Motor neuron (in vitro differentiated cells): ENCODE results near the gene RERE. TPM values are rescaled to one million over a fixed set of nuclear protein-coding genes. Genes with fewer than 3 reads are reported as not detected.

Source experiments
- ATAC-seq, 8 experiments: fragments of 200-7000 bp; cut with Tn5 transposase; replicated peaks in 6 of 8; 2 replicates each; pipeline ENCODE4 v1.8.0; 2021; ENCODE audit warnings: mild to moderate bottlenecking in 8 of 8, moderate library complexity in 8 of 8
- H3K27ac ChIP-seq, 2 donors: fragments of 250-450 bp; sonication (Bioruptor Pico); 2 replicates each; pipeline ENCODE4 v1.9.0; 2021; ENCODE audit warnings: antibody characterized with exemption in 2 of 2, mild to moderate bottlenecking in 2 of 2, moderate library complexity in 1 of 2
- H3K4me1 ChIP-seq, 2 donors: fragments of 250-450 bp; sonication (Bioruptor Pico); replicated peaks in 1 of 2; 2 replicates each; pipeline ENCODE4 v1.6.1; 2021; ENCODE audit warnings: antibody characterized with exemption in 2 of 2, mild to moderate bottlenecking in 2 of 2, moderate library complexity in 1 of 2
- H3K4me3 ChIP-seq, 5 donors: fragments of 250-450 bp; sonication (Bioruptor Pico); 2 replicates each; pipeline ENCODE4 v1.9.0; 2021; ENCODE audit warnings: antibody characterized with exemption in 5 of 5, mild to moderate bottlenecking in 5 of 5, moderate library complexity in 4 of 5
- WGBS, 10 experiments: fragments of 450-650 bp; shearing (Covaris generic); methylation state at CpG; one replicate each; pipeline ENCODE4 v1.0.0; 2022; 5-methylcytosine and 5-hydroxymethylcytosine counted together
- in situ Hi-C, 9 experiments: fragments of 400-800 bp; cut with MboI; loops; one replicate each; pipeline ENCODE4 v1.15.0; 2021; ENCODE audit warnings: low sequenced_read_pairs in 9 of 9, low pct_unique_long_range_greater_than_20kb in 2 of 9; ENCODE audit not compliant: unreplicated experiment in 9 of 9
- total RNA-seq, 8 experiments: library from RNA; unstranded; fragments of 300-600 nt; gene quantifications; 2 replicates each; pipeline versions ENCODE4 v1.2.3 to v1.2.4, GENCODE V29; 2022

The RERE gene
- total RNA-seq, 8 experiments from 2014 or later = 17.8 to 576 (median 111) TPM

- WGBS, 10 experiments = 67 to 100% (median 86%) methylated on average over 1 to 3 of the region's 3 CpGs; no CpG with 5 or more reads in 2 of the 10 experiments
- H3K4me3 ChIP-seq = no peak overlapping the region
- peaks cover 49 to 65% of the 10 kb centered on the region in 2 donors for H3K4me1 ChIP-seq
- no peak overlapping the region for H3K27ac ChIP-seq
- ATAC-seq = no peak
- in situ Hi-C loops = no loop called here
These were observed 103.3 kb downstream of the RERE start for GRCh38 chr1:8714173-8714572.

GRCh38 chr1:8712413-8713231, 104.8 kb downstream of the RERE start:
- in situ Hi-C loops = no loop called here
- 0 to 20% (median 3%) methylated on average over 1 to 5 of the region's 5 CpGs for WGBS, 10 experiments
- H3K4me3 ChIP-seq = peak overlapping the region in 2 of 5 donors; percentile 8 to 10

GRCh38 chr1:8711873-8712412, 105.5 kb downstream of the RERE start:
- WGBS, 10 experiments = 17 to 71% (median 47%) methylated on average over 1 to 4 of the region's 4 CpGs
- Histone ChIP-seq H3K4me3 (peak overlapping the region in 2 of 5 donors; percentile 8 to 10), H3K4me1 (peaks cover 39 to 55% of the 10 kb centered on the region in 2 donors), H3K27ac (peak overlapping the region; percentile 13 to 21)
- in situ Hi-C loops = no loop called here
- ATAC-seq = no peak

More at GRCh38 chr1:8712413-8713231, 104.8 kb downstream of the RERE start:
- Histone ChIP-seq H3K27ac (peak overlapping the region; percentile 13 to 21), H3K4me1 (peaks cover 40 to 55% of the 10 kb centered on the region in 2 donors)
- peak; percentile 50 to 90 (median 89) for ATAC-seq

- ATAC-seq = no peak
- Histone ChIP-seq H3K4me3 (no peak overlapping the region), H3K27ac (no peak overlapping the region), H3K4me1 (peaks cover 42 to 55% of the 10 kb centered on the region in 2 donors)
- WGBS, 10 experiments = 71 to 100% (median 92%) methylated on average over 2 to 5 of the region's 5 CpGs
- in situ Hi-C loops = no loop called here
These were observed 106.3 kb downstream of the RERE start for GRCh38 chr1:8711151-8711550.

GRCh38 chr1:8708259-8708658, 109.2 kb downstream of the RERE start:
- Histone ChIP-seq H3K27ac (no peak overlapping the region), H3K4me3 (no peak overlapping the region), H3K4me1 (peaks cover 56 to 70% of the 10 kb centered on the region in 2 donors)
- 93 to 100% (median 97%) methylated on average over 2 to 6 of the region's 6 CpGs; no CpG with 5 or more reads in 3 of the 10 experiments for WGBS, 10 experiments
- in situ Hi-C loops = no loop called here
- ATAC-seq = no peak

GRCh38 chr1:8706995-8707396, 110.4 kb downstream of the RERE start:
- in situ Hi-C loops = no loop called here
- peak in 5 of 8 experiments; percentile 22 to 44 (median 28) for ATAC-seq
- no peak overlapping the region for H3K4me3 ChIP-seq
- peak overlapping the region; percentile 22 to 28 for H3K27ac ChIP-seq
- WGBS, 10 experiments = 0 to 70% (median 20%) methylated on average over 1 to 3 of the region's 3 CpGs; no CpG with 5 or more reads in 1 of the 10 experiments
- peaks cover 50 to 58% of the 10 kb centered on the region in 2 donors for H3K4me1 ChIP-seq

- WGBS, 10 experiments = 80 to 100% (median 100%) methylated on average over 1 of the region's 1 CpG; no CpG with 5 or more reads in 1 of the 10 experiments
- in situ Hi-C loops = no loop called here
- Histone ChIP-seq H3K27ac (no peak overlapping the region), H3K4me3 (no peak overlapping the region), H3K4me1 (peaks cover 43 to 51% of the 10 kb centered on the region in 2 donors)
- ATAC-seq = no peak
These were observed 111.1 kb downstream of the RERE start for GRCh38 chr1:8706291-8706690.

GRCh38 chr1:8704866-8705506, 112.5 kb downstream of the RERE start:
- peak overlapping the region in 1 of 2 donors; percentile 17 for H3K27ac ChIP-seq
- in situ Hi-C loops = no loop called here

GRCh38 chr1:8702850-8703810, 114.3 kb downstream of the RERE start:
- H3K27ac ChIP-seq = peak overlapping the region; percentile 83 to 84
- ATAC-seq = peak; percentile 89 to 94 (median 91)
- peaks cover 46 to 64% of the 10 kb centered on the region in 2 donors for H3K4me1 ChIP-seq
- 0 to 14% (median 0%) methylated on average over 1 to 12 of the region's 88 CpGs; no CpG with 5 or more reads in 1 of the 10 experiments for WGBS, 10 experiments
- in situ Hi-C loops = no loop called here
- peak overlapping the region; percentile 50 to 63 (median 55) for H3K4me3 ChIP-seq

More at GRCh38 chr1:8704866-8705506, 112.5 kb downstream of the RERE start:
- 32 to 83% (median 56%) methylated on average over 2 of the region's 2 CpGs; no CpG with 5 or more reads in 2 of the 10 experiments for WGBS, 10 experiments
- no peak for ATAC-seq
- Histone ChIP-seq H3K4me1 (peaks cover 41 to 53% of the 10 kb centered on the region in 2 donors), H3K4me3 (no peak overlapping the region)

GRCh38 chr1:8702472-8702849, 115.0 kb downstream of the RERE start:
- Histone ChIP-seq H3K27ac (peak overlapping the region; percentile 83 to 84), H3K4me3 (peak overlapping the region; percentile 50 to 63 (median 55)), H3K4me1 (peaks cover 43 to 59% of the 10 kb centered on the region in 2 donors)
- ATAC-seq = no peak
- in situ Hi-C loops = no loop called here
- WGBS, 10 experiments = 0 to 10% (median 0%) methylated on average over 2 to 7 of the region's 7 CpGs

- H3K27ac ChIP-seq = peak overlapping the region; percentile 82 to 84
- peaks cover 38 to 54% of the 10 kb centered on the region in 2 donors for H3K4me1 ChIP-seq
- 0 to 1% (median 0%) methylated on average over 2 to 7 of the region's 7 CpGs; no CpG with 5 or more reads in 1 of the 10 experiments for WGBS, 10 experiments
- H3K4me3 ChIP-seq = peak overlapping the region; percentile 50 to 63 (median 55)
- in situ Hi-C loops = no loop called here
- ATAC-seq = peak in 2 of 8 experiments; percentile 1 to 17
These were observed 115.5 kb downstream of the RERE start for GRCh38 chr1:8701794-8702471.
